CD14-positive monocyte (primary cell): ENCODE data around the gene CLRN3. TPM values are rescaled to one million over a fixed set of nuclear protein-coding genes. Genes with fewer than 3 reads are reported as not detected.

Experiments
- DNase-seq, 3 donors: peaks; one replicate each; pipeline ENCODE4 v3.0.0-alpha.2; 2011 to 2022
- H2AFZ ChIP-seq: 2 replicates; pipeline ENCODE4 v1.6.0; 2012; ENCODE audit warnings: mild to moderate bottlenecking, low read depth, low read length, inconsistent platforms; ENCODE audit not compliant: insufficient read depth, poor library complexity, severe bottlenecking
- H3K27ac ChIP-seq, 2 donors: 1 replicate in 1 of 2; 2 replicates in 1 of 2; pipeline ENCODE4 v1.5.1; 2012 to 2013; ENCODE audit warnings: low read length in 2 of 2, control low read depth in 1 of 2, inconsistent platforms in 1 of 2, low read depth in 1 of 2, mild to moderate bottlenecking in 1 of 2
- H3K27me3 ChIP-seq, 2 donors: one replicate each; pipeline versions ENCODE4 v1.6.0 to v1.6.1; 2011 to 2013; ENCODE audit warnings: low read length in 2 of 2; ENCODE audit not compliant: control insufficient read depth in 2 of 2, insufficient read depth in 2 of 2
- H3K36me3 ChIP-seq, 2 donors: replicated peaks in 1 of 2; 1 replicate in 1 of 2; 2 replicates in 1 of 2; pipeline versions ENCODE4 v1.5.1 to v1.6.1; 2012 to 2013; ENCODE audit warnings: low read length in 2 of 2, control low read depth in 1 of 2, inconsistent platforms in 1 of 2, mild to moderate bottlenecking in 1 of 2; ENCODE audit not compliant: insufficient read depth in 2 of 2, control insufficient read depth in 1 of 2
- H3K4me1 ChIP-seq, 2 donors: 1 replicate in 1 of 2; 2 replicates in 1 of 2; pipeline versions ENCODE4 v1.5.1 to v1.6.1; 2012 to 2013; ENCODE audit warnings: low read length in 2 of 2, control low read depth in 1 of 2, inconsistent platforms in 1 of 2, mild to moderate bottlenecking in 1 of 2, moderate library complexity in 1 of 2; ENCODE audit not compliant: insufficient read depth in 2 of 2, control insufficient read depth in 1 of 2
- H3K4me2 ChIP-seq: replicated peaks from 2 replicates; pipeline ENCODE3; 2012; ENCODE audit warnings: low read length, moderate library complexity, mild to moderate bottlenecking; ENCODE audit not compliant: poor library complexity, severe bottlenecking; ENCODE audit errors: extremely low read depth
- H3K4me3 ChIP-seq, 3 experiments: fragments of 200-600 bp in 1 of 3; sonication (generic) in 1 of 3; replicated peaks in 1 of 3; 1 replicate in 2 of 3; 2 replicates in 1 of 3; pipeline ENCODE4 v1.5.1; 2011 to 2013; ENCODE audit warnings: low read length in 3 of 3, mild to moderate bottlenecking in 3 of 3, control low read depth in 2 of 3, low read depth in 2 of 3, inconsistent platforms in 1 of 3, moderate library complexity in 1 of 3
- H3K79me2 ChIP-seq: 2 replicates; pipeline ENCODE4 v1.6.0; 2012; ENCODE audit warnings: mild to moderate bottlenecking, control low read depth, inconsistent platforms, low read length, moderate library complexity; ENCODE audit not compliant: insufficient read depth
- H3K9ac ChIP-seq: 2 replicates; pipeline ENCODE4 v1.6.0; 2017; ENCODE audit warnings: low read length, mild to moderate bottlenecking; ENCODE audit not compliant: insufficient read depth, poor library complexity, severe bottlenecking
- H3K9me3 ChIP-seq, 2 donors: replicated peaks in 1 of 2; 1 replicate in 1 of 2; 2 replicates in 1 of 2; pipeline versions ENCODE4 v1.5.1 to v1.6.1; 2012 to 2013; ENCODE audit warnings: low read length in 2 of 2, control low read depth in 1 of 2; ENCODE audit not compliant: control insufficient read depth in 1 of 2, insufficient read depth in 1 of 2
- H4K20me1 ChIP-seq: 2 replicates; pipeline ENCODE4 v1.6.0; 2012; ENCODE audit warnings: mild to moderate bottlenecking, low read length, control low read depth, moderate library complexity; ENCODE audit not compliant: insufficient read depth
- H3K27ac Mint-ChIP-seq, 7 donors: one replicate each; pipeline ENCODE4 v1.8.0; 2020; ENCODE audit warnings: mild to moderate bottlenecking in 7 of 7, mixed read lengths in 7 of 7, moderate library complexity in 6 of 7, inconsistent platforms in 2 of 7
- H3K27me3 Mint-ChIP-seq, 3 donors: one replicate each; pipeline ENCODE4 v1.8.0; 2021 to 2022; ENCODE audit warnings: low read depth in 3 of 3, mild to moderate bottlenecking in 3 of 3, mixed read lengths in 3 of 3, moderate library complexity in 3 of 3, inconsistent platforms in 1 of 3
- H3K36me3 Mint-ChIP-seq, 2 donors: one replicate each; pipeline ENCODE4 v1.8.0; 2020; ENCODE audit warnings: mixed read lengths in 2 of 2, inconsistent platforms in 1 of 2, mild to moderate bottlenecking in 1 of 2
- H3K4me1 Mint-ChIP-seq: one replicate; pipeline ENCODE4 v1.8.0; 2020; ENCODE audit warnings: mild to moderate bottlenecking, mixed read lengths
- H3K4me3 Mint-ChIP-seq, 2 donors: one replicate each; pipeline ENCODE4 v1.8.0; 2020; ENCODE audit warnings: mild to moderate bottlenecking in 2 of 2, mixed read lengths in 2 of 2, moderate library complexity in 1 of 2
- H3K9me3 Mint-ChIP-seq, 7 donors: one replicate each; pipeline ENCODE4 v1.8.0; 2020 to 2022; ENCODE audit warnings: mixed read lengths in 7 of 7, mild to moderate bottlenecking in 6 of 7, moderate library complexity in 6 of 7, inconsistent platforms in 2 of 7
- CTCF ChIP-seq: fragments of 200-600 bp; IDR thresholded peaks from one replicate; pipeline ENCODE4 v1.8.0; 2022; ENCODE audit warnings: antibody characterized with exemption, mild to moderate bottlenecking
- WGBS: methylation state at CpG from one replicate; pipeline ENCODE4 v1.1.5; 2013; ENCODE audit warnings: missing lambda C conversion rate; ENCODE audit not compliant: insufficient coverage; 5-methylcytosine and 5-hydroxymethylcytosine counted together
- intact Hi-C, 2 donors: fragments of 100-400 bp; cut with micrococcal nuclease; formaldehyde crosslinking; loops; one replicate each; pipeline versions ENCODE4 v1.15.0 to v1.15.1; 2023
- polyA plus RNA-seq, 3 donors: library from polyadenylated mRNA; depleted of rRNA in 1 of 3; unstranded in 2 of 3; stranded (reverse) in 1 of 3; fragments of 300-500 nt in 2 of 3; fragments of >200 nt in 1 of 3; fragmentation: Illumina TruSeq in 2 of 3; gene quantifications; 1 replicate in 2 of 3; 2 replicates in 1 of 3; pipeline ENCODE4 v1.2.3, GENCODE V29; 2012 to 2021

CLRN3 gene
- polyA plus RNA-seq, 3 donors = 0.16 TPM; not detected in 2

DNA sequence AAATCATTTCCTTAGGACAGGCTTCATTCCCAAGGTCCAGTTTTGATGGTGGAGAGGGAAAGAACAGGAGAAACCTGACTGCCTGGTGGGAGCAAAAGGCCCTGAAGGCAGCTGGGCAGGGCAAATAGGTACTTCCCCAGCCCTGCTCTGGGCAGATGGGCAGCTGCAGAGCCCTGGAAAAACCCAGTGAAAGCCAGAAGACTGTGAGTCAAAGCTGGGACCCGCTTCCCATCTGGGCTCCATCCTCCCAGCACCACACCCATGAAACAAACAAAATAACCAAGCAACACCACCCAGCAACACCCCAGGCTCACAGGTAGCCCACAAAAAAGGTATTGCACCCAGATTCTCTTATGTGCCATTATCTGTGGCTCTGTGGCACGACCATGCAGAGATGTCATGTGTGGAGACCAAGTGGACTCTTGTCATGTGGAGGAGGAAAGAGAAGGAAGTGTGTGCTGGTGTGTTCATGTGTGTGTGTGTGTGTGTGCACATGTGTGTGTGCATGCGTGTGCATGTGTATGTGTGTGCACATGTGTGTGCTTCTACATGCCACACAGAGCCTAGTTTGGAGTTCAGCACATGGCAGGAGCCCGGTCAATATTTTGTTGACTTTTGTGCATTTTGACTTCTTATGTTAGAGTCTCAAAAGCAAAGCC lies 9.8 kb downstream of the CLRN3 start:
- Histone ChIP-seq H2AFZ (no peak overlapping the region), H3K9me3 (no peaks in the 10 kb centered on the region), H3K4me2 (no peak overlapping the region), H3K27ac (peak overlapping the region; percentile 16 to 89), H3K4me3 (no peak overlapping the region), H3K4me1 (peaks cover 74 to 80% of the 10 kb centered on the region in 2 donors), H3K27me3 (no peaks in the 10 kb centered on the region), H3K9ac (no peak overlapping the region), H4K20me1 (no peaks in the 10 kb centered on the region), H3K79me2 (no peaks in the 10 kb centered on the region), H3K36me3 (no peaks in the 10 kb centered on the region)
- Mint-ChIP-seq H3K4me3 (no peak overlapping the region), H3K9me3 (peaks cover 0 to 2% (median 0%) of the 10 kb centered on the region in 7 donors), H3K27me3 (peaks cover 0 to 1% (median 0%) of the 10 kb centered on the region in 3 donors), H3K36me3 (no peaks in the 10 kb centered on the region), H3K4me1 (peaks cover 73% of the 10 kb centered on the region), H3K27ac (peak overlapping the region; percentile 52 to 95 (median 73))
- no peak for TF ChIP-seq CTCF
- WGBS = 88% methylated on average over 4 of the region's 4 CpGs
- DNase-seq = peak in 2 of 3 donors; percentile 73 to 88
- intact Hi-C loops = no loop called here

- H4K20me1 ChIP-seq = no peaks in the 10 kb centered on the region
- Mint-ChIP-seq H3K36me3 (no peaks in the 10 kb centered on the region), H3K4me1 (peaks cover 78% of the 10 kb centered on the region), H3K4me3 (no peak overlapping the region), H3K9me3 (peaks cover 0 to 2% (median 0%) of the 10 kb centered on the region in 7 donors), H3K27ac (peak overlapping the region; percentile 52 to 95 (median 73)), H3K27me3 (peaks cover 0 to 1% (median 0%) of the 10 kb centered on the region in 3 donors)
- intact Hi-C loops = no loop called here
- no peak overlapping the region for H2AFZ ChIP-seq
- H3K27me3 ChIP-seq = no peaks in the 10 kb centered on the region
- peak overlapping the region; percentile 16 to 89 for H3K27ac ChIP-seq
- no peak overlapping the region for H3K4me3 ChIP-seq
- TF ChIP-seq CTCF = no peak
- 94% methylated on average over 6 of the region's 8 CpGs for WGBS
- no peak for DNase-seq
- no peak overlapping the region for H3K9ac ChIP-seq
- H3K9me3 ChIP-seq = no peaks in the 10 kb centered on the region
- H3K79me2 ChIP-seq = no peaks in the 10 kb centered on the region
- H3K4me1 ChIP-seq = peaks cover 80 to 85% of the 10 kb centered on the region in 2 donors
- H3K36me3 ChIP-seq = no peaks in the 10 kb centered on the region
- H3K4me2 ChIP-seq = no peak overlapping the region
Measured at GRCh38 chr10:127882391-127882790, 10.3 kb downstream of the CLRN3 start.
